ENCODE results near the gene GRB14.
"Not testable (repeated sequence)": the region's sequence is repeated elsewhere in the genome, so short reads cannot be mapped to it uniquely, and the experiment has no call there.

The GRB14 gene

GRCh38 chr2:164558450-164558849 lies 62.8 kb downstream of the GRB14 start:
- DNase-seq (ENCODE audit: low read depth in 2 of 2) = no peak

GRCh38 chr2:164554487-164554886 lies 66.8 kb downstream of the GRB14 start:
- DNase-seq (ENCODE audit: low read depth in 2 of 2) = no peak

GRCh38 chr2:164551519-164551918 lies 69.8 kb downstream of the GRB14 start:
- DNase-seq (ENCODE audit: low read depth in 2 of 2) = no peak

GRCh38 chr2:164549705-164550104 lies 71.6 kb downstream of the GRB14 start:
- DNase-seq (ENCODE audit: low read depth in 2 of 2) = not testable (repeated sequence)

GRCh38 chr2:164545484-164545883 lies 75.8 kb downstream of the GRB14 start:
- no peak for DNase-seq (ENCODE audit: low read depth in 2 of 2)

GRCh38 chr2:164542581-164543021 lies 78.7 kb downstream of the GRB14 start:
- DNase-seq (ENCODE audit: low read depth in 2 of 2) = no peak

GRCh38 chr2:164538240-164538866 lies 82.9 kb downstream of the GRB14 start:
- DNase-seq (ENCODE audit: low read depth in 2 of 2) = no peak

- no peak for DNase-seq (ENCODE audit: low read depth in 2 of 2)
Measured at GRCh38 chr2:164535280-164536025, 85.8 kb downstream of the GRB14 start.

- DNase-seq (ENCODE audit: low read depth in 2 of 2) = no peak
Measured at GRCh38 chr2:164530464-164530863, 90.8 kb downstream of the GRB14 start.

GRCh38 chr2:164523726-164524125 lies 97.6 kb downstream of the GRB14 start:
- no peak for DNase-seq (ENCODE audit: low read depth in 2 of 2)

- DNase-seq (ENCODE audit: low read depth in 2 of 2) = no peak
Measured at GRCh38 chr2:164523009-164523408, 98.3 kb downstream of the GRB14 start.

GRCh38 chr2:164522561-164522981 lies 98.7 kb downstream of the GRB14 start:
- no peak for DNase-seq (ENCODE audit: low read depth in 2 of 2)

- DNase-seq (ENCODE audit: low read depth in 2 of 2) = no peak
Measured at GRCh38 chr2:164515734-164516133, 105.5 kb downstream of the GRB14 start.

GRCh38 chr2:164515030-164515429 lies 106.3 kb downstream of the GRB14 start:
- no peak for DNase-seq (ENCODE audit: low read depth in 2 of 2)

- no peak for DNase-seq (ENCODE audit: low read depth in 2 of 2)
Measured at GRCh38 chr2:164514491-164514890, 106.8 kb downstream of the GRB14 start.

GRCh38 chr2:164512871-164513270 lies 108.4 kb downstream of the GRB14 start:
- no peak for DNase-seq (ENCODE audit: low read depth in 2 of 2)

GRCh38 chr2:164511738-164512137 lies 109.5 kb downstream of the GRB14 start:
- no peak for DNase-seq (ENCODE audit: low read depth in 2 of 2)

GRCh38 chr2:164510895-164511294 lies 110.4 kb downstream of the GRB14 start:
- no peak for DNase-seq (ENCODE audit: low read depth in 2 of 2)

- DNase-seq (ENCODE audit: low read depth in 2 of 2) = no peak
Measured at GRCh38 chr2:164509137-164509877, 112.0 kb downstream of the GRB14 start.

- no peak for DNase-seq (ENCODE audit: low read depth in 2 of 2)
Measured at GRCh38 chr2:164504253-164504652, 117.0 kb downstream of the GRB14 start.

GRCh38 chr2:164498836-164499235 lies 122.4 kb downstream of the GRB14 start:
- DNase-seq (ENCODE audit: low read depth in 2 of 2) = no peak

- DNase-seq (ENCODE audit: low read depth in 2 of 2) = no peak
Measured at GRCh38 chr2:164496881-164497280, 124.4 kb downstream of the GRB14 start.

- DNase-seq (ENCODE audit: low read depth in 2 of 2) = no peak
Measured at GRCh38 chr2:164496421-164496820, 124.9 kb downstream of the GRB14 start.

Data from stimulated activated CD8-positive, alpha-beta memory T cell treated with anti-CD3 and anti-CD28 coated beads, Interleukin-15, amount 100 ng/mL, for 4 hours (primary cell).